ENCODE results near the gene CALN1.

DNA sequence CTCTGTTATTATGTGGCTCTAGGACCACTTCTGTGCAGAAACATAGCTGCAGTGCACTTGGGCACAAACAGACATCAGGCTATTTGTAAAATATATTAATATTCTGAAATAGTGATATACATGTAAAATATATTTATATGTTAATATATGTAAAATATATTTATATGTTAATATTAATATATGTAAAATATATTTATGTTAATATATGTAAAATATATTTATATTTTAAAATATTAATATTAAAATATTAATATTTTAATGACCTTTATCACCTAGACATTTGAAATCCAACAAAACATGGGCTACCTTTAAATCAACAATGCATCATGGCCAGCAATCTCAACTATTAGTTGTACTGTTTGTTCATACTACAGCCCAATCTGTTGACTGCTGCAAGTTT, 347.2 kb downstream of the CALN1 start:
- TF ChIP-seq, protein P1, sequence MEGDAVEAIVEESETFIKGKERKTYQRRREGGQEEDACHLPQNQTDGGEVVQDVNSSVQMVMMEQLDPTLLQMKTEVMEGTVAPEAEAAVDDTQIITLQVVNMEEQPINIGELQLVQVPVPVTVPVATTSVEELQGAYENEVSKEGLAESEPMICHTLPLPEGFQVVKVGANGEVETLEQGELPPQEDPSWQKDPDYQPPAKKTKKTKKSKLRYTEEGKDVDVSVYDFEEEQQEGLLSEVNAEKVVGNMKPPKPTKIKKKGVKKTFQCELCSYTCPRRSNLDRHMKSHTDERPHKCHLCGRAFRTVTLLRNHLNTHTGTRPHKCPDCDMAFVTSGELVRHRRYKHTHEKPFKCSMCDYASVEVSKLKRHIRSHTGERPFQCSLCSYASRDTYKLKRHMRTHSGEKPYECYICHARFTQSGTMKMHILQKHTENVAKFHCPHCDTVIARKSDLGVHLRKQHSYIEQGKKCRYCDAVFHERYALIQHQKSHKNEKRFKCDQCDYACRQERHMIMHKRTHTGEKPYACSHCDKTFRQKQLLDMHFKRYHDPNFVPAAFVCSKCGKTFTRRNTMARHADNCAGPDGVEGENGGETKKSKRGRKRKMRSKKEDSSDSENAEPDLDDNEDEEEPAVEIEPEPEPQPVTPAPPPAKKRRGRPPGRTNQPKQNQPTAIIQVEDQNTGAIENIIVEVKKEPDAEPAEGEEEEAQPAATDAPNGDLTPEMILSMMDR (IDR thresholded peaks at IDR 0.05; ENCODE audit: low read length) = no peak
- TF ChIP-seq EZH2 (IDR thresholded peaks at IDR 0.05; ENCODE audit: borderline replicate concordance, low read length) = no peak
